Large intestine (tissue), 3 donors: Measurements from ENCODE around the gene TIAM1. TPM values are rescaled to one million over a fixed set of nuclear protein-coding genes. Genes with fewer than 3 reads are reported as not detected.

ENCODE experiments used
- DNase-seq, 2 donors: peaks; one replicate each; pipeline versions ENCODE4 v3.0.0 to v3.0.0-alpha.2; 2013
- H3K27ac ChIP-seq: one replicate; pipeline ENCODE4 v1.5.1; 2013; ENCODE audit warnings: low read length
- H3K27me3 ChIP-seq: 2 replicates; pipeline ENCODE4 v1.6.1; 2013; ENCODE audit warnings: low read length; ENCODE audit not compliant: control insufficient read depth, insufficient read depth
- H3K36me3 ChIP-seq: 2 replicates; pipeline ENCODE4 v1.6.1; 2013; ENCODE audit warnings: low read length; ENCODE audit not compliant: control insufficient read depth, insufficient read depth
- H3K4me1 ChIP-seq: one replicate; pipeline ENCODE4 v1.6.1; 2013; ENCODE audit warnings: low read length; ENCODE audit not compliant: control insufficient read depth, insufficient read depth
- H3K4me3 ChIP-seq: one replicate; pipeline ENCODE4 v1.5.1; 2013; ENCODE audit warnings: low read length
- H3K9me3 ChIP-seq: one replicate; pipeline ENCODE4 v1.6.1; 2013; ENCODE audit warnings: mild to moderate bottlenecking, low read depth, low read length, moderate library complexity; ENCODE audit not compliant: control insufficient read depth
- WGBS: methylation state at CpG from one replicate; pipeline ENCODE4 v1.1.5; 2013; ENCODE audit warnings: low lambda C conversion rate; ENCODE audit not compliant: insufficient coverage; 5-methylcytosine and 5-hydroxymethylcytosine counted together
- polyA plus RNA-seq: library from polyadenylated mRNA; unstranded; fragments of 120-200 nt; gene quantifications from one replicate; pipeline ENCODE4 v1.2.1, GENCODE V29; 2013

TIAM1 gene
- polyA plus RNA-seq, 1 donor: 6.3 TPM

GRCh38 chr21:31289702-31290101 is 54.4 kb downstream of the TIAM1 start:
- WGBS: 100% methylated on average over 1 of the region's 4 CpGs
- H3K27ac ChIP-seq: no peak overlapping the region
- no peaks in the 10 kb centered on the region for H3K9me3 ChIP-seq

GRCh38 chr21:31288191-31288590 is 55.9 kb downstream of the TIAM1 start:
- no peaks in the 10 kb centered on the region for H3K4me1 ChIP-seq
- H3K36me3 ChIP-seq: no peaks in the 10 kb centered on the region
- no peak for DNase-seq
- no peaks in the 10 kb centered on the region for H3K27me3 ChIP-seq
- no peak overlapping the region for H3K27ac ChIP-seq
- H3K4me3 ChIP-seq: no peak overlapping the region
- WGBS: no CpG with 5 or more reads among the region's 3 CpGs
- no peaks in the 10 kb centered on the region for H3K9me3 ChIP-seq

More at GRCh38 chr21:31289702-31290101, 54.4 kb downstream of the TIAM1 start:
- DNase-seq: no peak
- Histone ChIP-seq H3K4me3 (no peak overlapping the region), H3K36me3 (no peaks in the 10 kb centered on the region), H3K27me3 (no peaks in the 10 kb centered on the region), H3K4me1 (no peaks in the 10 kb centered on the region)

DNA sequence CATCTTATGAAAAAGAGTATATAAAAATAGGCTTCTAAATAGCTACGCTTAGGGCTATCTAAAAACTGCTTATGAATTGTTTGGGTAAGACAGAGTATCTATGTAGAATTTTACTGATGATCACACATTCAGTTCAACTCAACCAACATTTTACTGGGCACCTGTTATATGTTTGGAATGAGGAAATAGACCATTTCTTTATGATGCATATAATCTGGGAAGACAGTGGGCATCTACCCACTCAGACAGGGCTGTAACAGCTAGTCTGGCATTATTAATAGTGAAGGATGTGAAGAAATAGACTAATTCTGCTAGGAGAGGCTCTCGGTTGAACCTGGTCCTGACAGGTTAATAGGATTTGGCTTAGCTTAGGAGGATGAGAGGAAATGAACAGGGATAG is 56.9 kb downstream of the TIAM1 start:
- 100% methylated on average over 2 of the region's 2 CpGs for WGBS
- Histone ChIP-seq H3K36me3 (no peaks in the 10 kb centered on the region), H3K4me1 (no peaks in the 10 kb centered on the region), H3K9me3 (no peaks in the 10 kb centered on the region), H3K4me3 (no peak overlapping the region), H3K27ac (no peak overlapping the region), H3K27me3 (no peaks in the 10 kb centered on the region)
- no peak for DNase-seq

DNA sequence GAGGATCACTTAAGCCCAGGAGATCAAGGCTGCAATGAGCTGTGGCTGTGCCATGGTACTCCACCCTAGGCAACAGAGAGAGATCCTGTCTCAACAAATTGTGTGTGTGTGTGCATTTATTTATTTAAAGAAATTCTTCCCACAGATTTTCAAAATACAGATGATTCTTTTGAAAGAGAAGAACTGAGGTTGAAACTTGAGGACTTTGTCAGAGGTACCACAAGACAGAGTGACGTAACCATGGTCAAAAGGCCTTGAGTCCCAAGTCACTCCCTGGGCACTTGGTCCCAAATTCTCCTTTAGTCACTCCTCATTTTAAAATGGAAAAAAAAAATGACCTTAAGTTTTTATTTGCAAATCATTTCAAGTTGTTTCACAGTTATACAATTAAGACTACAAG is 57.4 kb downstream of the TIAM1 start:
- no CpG with 5 or more reads among the region's 1 CpG for WGBS

GRCh38 chr21:31284797-31285397 is 59.2 kb downstream of the TIAM1 start:
- no peaks in the 10 kb centered on the region for H3K27me3 ChIP-seq
- no peak overlapping the region for H3K4me3 ChIP-seq
- no peak for DNase-seq
- H3K36me3 ChIP-seq: no peaks in the 10 kb centered on the region
- H3K27ac ChIP-seq: no peak overlapping the region
- no CpG with 5 or more reads among the region's 5 CpGs for WGBS
- no peaks in the 10 kb centered on the region for H3K9me3 ChIP-seq
- H3K4me1 ChIP-seq: no peaks in the 10 kb centered on the region

More for the DNA sequence above, 57.4 kb downstream of the TIAM1 start:
- no peaks in the 10 kb centered on the region for H3K4me1 ChIP-seq
- DNase-seq: no peak
- no peaks in the 10 kb centered on the region for H3K9me3 ChIP-seq
- no peak overlapping the region for H3K27ac ChIP-seq
- no peak overlapping the region for H3K4me3 ChIP-seq
- no peaks in the 10 kb centered on the region for H3K27me3 ChIP-seq
- H3K36me3 ChIP-seq: no peaks in the 10 kb centered on the region

- Histone ChIP-seq H3K27me3 (no peaks in the 10 kb centered on the region), H3K4me3 (no peak overlapping the region), H3K4me1 (no peaks in the 10 kb centered on the region), H3K9me3 (no peaks in the 10 kb centered on the region), H3K36me3 (no peaks in the 10 kb centered on the region), H3K27ac (no peak overlapping the region)
- DNase-seq: peak in 1 of 2 donors; percentile 17
- WGBS: no CpG with 5 or more reads among the region's 3 CpGs
Observed at GRCh38 chr21:31283025-31283424, 61.0 kb downstream of the TIAM1 start.

- H3K27ac ChIP-seq: no peak overlapping the region
- H3K27me3 ChIP-seq: no peaks in the 10 kb centered on the region
- no peaks in the 10 kb centered on the region for H3K36me3 ChIP-seq
- no peak overlapping the region for H3K4me3 ChIP-seq
- no peaks in the 10 kb centered on the region for H3K9me3 ChIP-seq
- WGBS: 100% methylated on average over 1 of the region's 9 CpGs
- peak in 1 of 2 donors; percentile 46 for DNase-seq
- no peaks in the 10 kb centered on the region for H3K4me1 ChIP-seq
Observed at GRCh38 chr21:31282095-31282709, 61.9 kb downstream of the TIAM1 start.

- 91% methylated on average over 1 of the region's 1 CpG for WGBS
Observed at GRCh38 chr21:31281561-31281960, 62.5 kb downstream of the TIAM1 start.

DNA sequence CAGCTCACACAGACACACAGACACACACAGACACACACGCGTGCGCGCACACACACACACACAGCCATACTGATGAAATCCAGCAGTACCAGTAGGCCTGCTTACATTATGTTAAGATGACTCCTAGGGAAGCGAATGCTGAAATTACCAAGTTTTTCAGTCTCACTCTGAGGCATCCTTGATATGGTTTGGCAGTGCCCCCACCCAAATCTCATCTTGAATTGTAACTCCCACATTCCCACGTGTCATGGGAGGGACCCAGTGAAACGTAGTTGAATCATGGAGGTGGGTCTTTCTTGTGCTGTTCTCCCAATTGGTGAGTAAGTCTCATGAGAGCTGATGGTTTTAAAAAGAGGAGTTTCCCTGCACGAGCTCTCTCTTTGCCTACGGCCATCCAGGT is 64.1 kb downstream of the TIAM1 start:
- Histone ChIP-seq H3K27me3 (no peaks in the 10 kb centered on the region), H3K4me3 (no peak overlapping the region), H3K36me3 (no peaks in the 10 kb centered on the region), H3K4me1 (no peaks in the 10 kb centered on the region), H3K9me3 (no peaks in the 10 kb centered on the region), H3K27ac (no peak overlapping the region)
- no CpG with 5 or more reads among the region's 9 CpGs for WGBS
- no peak for DNase-seq

More at GRCh38 chr21:31281561-31281960, 62.5 kb downstream of the TIAM1 start:
- H3K27ac ChIP-seq: no peak overlapping the region
- no peak overlapping the region for H3K4me3 ChIP-seq
- no peaks in the 10 kb centered on the region for H3K9me3 ChIP-seq
- no peaks in the 10 kb centered on the region for H3K4me1 ChIP-seq
- no peaks in the 10 kb centered on the region for H3K36me3 ChIP-seq
- H3K27me3 ChIP-seq: no peaks in the 10 kb centered on the region
- DNase-seq: no peak

GRCh38 chr21:31279214-31279613 is 64.8 kb downstream of the TIAM1 start:
- H3K4me1 ChIP-seq: no peaks in the 10 kb centered on the region
- no CpG with 5 or more reads among the region's 8 CpGs for WGBS
- no peaks in the 10 kb centered on the region for H3K27me3 ChIP-seq
- no peaks in the 10 kb centered on the region for H3K9me3 ChIP-seq
- H3K4me3 ChIP-seq: no peak overlapping the region
- no peaks in the 10 kb centered on the region for H3K36me3 ChIP-seq
- no peak for DNase-seq
- no peak overlapping the region for H3K27ac ChIP-seq
